ENCODE measurements around the gene RAB25. TPM values are rescaled to one million over a fixed set of nuclear protein-coding genes. Genes with fewer than 3 reads are reported as not detected.

RAB25 gene
- total RNA-seq, 1 donor from 2014 or later = 2.2 TPM

GRCh38 chr1:156078728-156079127 lies 17.8 kb downstream of the RAB25 start:
- DNase-seq (ENCODE audit: low spot score) = no peak

DNA sequence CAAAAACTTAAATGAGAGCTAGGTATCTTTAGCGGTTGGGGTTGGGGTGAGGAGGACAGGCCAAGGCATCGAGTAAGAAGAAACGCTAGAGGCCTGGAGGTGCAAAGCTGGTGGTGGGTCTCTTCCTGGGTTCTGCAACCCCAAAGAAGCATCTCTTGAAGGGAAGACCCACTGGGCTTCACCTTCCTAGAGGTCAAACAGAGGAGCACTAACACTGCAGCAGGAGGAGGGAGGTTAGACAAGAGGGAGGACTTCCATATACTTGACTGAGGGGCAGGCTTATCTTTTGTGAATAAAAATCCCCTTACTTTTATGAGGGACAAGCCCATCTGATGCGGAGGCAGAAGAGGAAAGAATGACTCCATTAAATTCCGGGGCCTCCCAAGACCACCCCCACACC lies 18.8 kb downstream of the RAB25 start:
- no peak for DNase-seq (ENCODE audit: low spot score)

DNA sequence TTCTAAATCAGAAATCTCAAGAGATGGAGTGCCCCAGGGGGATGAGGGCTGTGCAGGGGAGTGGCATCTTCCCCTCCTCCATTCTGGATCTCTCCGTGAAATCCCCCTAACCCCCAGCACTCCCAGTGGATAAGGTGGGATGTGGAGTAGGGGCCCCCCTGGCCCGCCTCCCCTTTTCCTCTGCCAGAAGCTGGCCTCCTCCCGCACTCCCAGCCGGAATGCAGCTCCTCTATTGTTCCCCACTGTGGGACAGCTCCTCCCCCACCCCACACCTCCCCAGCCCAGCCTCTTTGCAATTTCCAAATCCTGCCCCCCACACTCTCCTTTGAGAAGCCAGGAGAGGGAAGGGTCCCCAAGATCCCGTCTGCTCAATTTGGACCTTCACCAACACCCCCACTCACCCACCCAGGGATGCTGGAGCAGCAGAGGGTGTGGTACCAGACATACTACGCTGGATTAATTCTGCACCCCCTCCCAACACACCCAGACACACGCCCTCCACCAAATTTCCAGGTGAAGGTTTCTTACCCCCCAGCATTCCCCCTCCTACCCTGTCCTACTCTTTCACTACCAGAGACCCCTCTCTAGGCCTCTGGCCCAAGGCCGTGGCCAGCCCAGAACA lies 19.4 kb downstream of the RAB25 start:
- no peak for DNase-seq (ENCODE audit: low spot score)

DNA sequence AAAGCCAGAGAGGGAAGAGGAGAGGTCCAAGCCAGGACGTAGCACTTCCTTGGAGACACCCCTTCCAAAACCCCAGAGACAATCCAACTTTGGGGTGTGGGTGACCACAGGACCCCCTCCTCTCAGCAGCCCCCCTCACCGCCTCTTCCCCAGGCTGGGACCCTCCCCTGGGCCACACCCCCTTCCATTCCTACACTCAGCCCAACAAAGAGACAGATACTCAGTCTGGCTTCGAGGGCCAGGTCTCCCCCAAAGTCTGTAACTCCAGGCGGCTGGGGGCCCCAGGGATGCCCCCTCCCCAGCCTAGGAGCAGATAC lies 19.9 kb downstream of the RAB25 start:
- no peak for DNase-seq (ENCODE audit: low spot score)

- DNase-seq (ENCODE audit: low spot score) = peak; percentile 47
Measured at GRCh38 chr1:156081180-156081916, 20.4 kb downstream of the RAB25 start.

DNA sequence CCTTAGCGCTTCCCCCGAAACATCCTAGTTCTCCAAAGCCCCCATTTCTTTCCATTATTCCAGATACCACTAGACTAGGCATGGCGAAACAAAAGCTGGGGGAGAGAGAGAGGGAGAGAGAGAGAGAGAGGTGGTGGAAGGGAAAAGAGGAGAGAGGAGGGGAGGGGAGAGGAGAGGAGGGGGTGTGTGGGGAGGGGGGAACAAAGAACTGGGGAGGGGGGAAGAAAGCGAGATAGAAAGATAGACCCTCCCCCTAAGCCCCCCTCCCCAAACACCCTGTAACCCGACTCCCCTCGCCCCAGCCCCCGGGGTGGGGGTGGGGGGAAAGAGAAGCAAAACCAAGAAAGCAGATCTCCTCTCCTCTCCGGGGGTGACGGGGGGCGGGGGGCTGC lies 21.0 kb downstream of the RAB25 start:
- peak; percentile 51 for DNase-seq (ENCODE audit: low spot score)

- peak; percentile 91 for DNase-seq (ENCODE audit: low spot score)
Measured at GRCh38 chr1:156082309-156083091, 21.5 kb downstream of the RAB25 start, which contains the start of gene MEX3A. Gene MEX3A (minus strand): TSS chr1:156082465. CDS start chr1:156081998, 467 bp downstream.

GRCh38 chr1:156083800-156084790 lies 23.1 kb downstream of the RAB25 start:
- no peak for DNase-seq (ENCODE audit: low spot score)

GRCh38 chr1:156086256-156086662 lies 25.3 kb downstream of the RAB25 start:
- no peak for DNase-seq (ENCODE audit: low spot score)

DNA sequence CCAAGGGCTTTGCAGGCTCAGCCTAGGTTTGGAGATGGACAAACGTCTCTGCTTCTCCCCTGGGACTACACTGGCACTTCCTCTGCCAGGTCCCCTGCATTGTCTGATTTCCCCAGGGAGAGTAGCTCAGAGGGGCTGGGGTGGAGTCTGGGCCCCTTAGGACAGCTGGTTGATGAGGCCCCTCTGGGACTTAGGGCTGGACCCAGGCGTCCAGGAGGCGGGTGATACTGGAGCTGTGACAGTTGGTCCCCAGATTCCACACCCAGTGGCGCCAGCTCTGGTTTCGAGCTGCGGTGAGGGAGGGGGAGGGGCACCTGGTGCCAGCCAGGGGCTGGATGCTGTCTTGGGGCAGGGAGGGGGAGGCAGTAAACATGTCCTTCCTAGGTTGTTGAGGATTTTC lies 28.7 kb downstream of the RAB25 start:
- DNase-seq (ENCODE audit: low spot score) = no peak

- DNase-seq (ENCODE audit: low spot score) = no peak
Measured at GRCh38 chr1:156090138-156090839, 29.3 kb downstream of the RAB25 start.

GRCh38 chr1:156090840-156091188 lies 29.9 kb downstream of the RAB25 start:
- DNase-seq (ENCODE audit: low spot score) = peak; percentile 85

- no peak for DNase-seq (ENCODE audit: low spot score)
Measured at GRCh38 chr1:156091610-156092009, 30.6 kb downstream of the RAB25 start.

DNA sequence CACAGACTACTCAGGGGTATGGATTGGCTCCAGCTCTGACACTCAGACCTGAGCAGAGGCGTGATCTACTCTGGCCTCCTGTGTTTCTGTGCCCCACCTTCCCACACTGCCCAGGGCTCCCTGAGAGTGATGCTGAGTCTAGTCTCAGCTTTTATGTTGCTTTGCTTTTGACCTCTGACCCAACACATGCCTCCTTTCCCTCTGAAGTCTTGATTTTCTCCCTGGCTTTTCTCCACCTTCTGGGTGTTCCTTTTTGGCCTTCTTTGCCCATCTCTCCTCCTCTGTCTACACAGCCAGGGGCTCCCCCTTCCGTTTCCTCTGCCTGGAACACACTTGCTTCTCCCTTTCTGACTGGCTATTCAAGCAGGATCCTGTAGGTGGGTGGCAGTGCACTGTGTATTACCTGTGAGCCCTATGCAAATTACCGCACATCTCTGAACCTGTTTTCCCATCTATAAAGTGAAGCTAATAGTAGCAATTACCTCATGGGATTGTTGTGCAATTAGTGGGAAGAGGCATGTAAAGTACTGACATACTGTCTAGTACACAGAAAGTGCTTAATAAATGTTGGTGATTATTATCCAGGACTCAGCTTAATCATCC lies 35.0 kb downstream of the RAB25 start:
- DNase-seq (ENCODE audit: low spot score) = no peak

DNA sequence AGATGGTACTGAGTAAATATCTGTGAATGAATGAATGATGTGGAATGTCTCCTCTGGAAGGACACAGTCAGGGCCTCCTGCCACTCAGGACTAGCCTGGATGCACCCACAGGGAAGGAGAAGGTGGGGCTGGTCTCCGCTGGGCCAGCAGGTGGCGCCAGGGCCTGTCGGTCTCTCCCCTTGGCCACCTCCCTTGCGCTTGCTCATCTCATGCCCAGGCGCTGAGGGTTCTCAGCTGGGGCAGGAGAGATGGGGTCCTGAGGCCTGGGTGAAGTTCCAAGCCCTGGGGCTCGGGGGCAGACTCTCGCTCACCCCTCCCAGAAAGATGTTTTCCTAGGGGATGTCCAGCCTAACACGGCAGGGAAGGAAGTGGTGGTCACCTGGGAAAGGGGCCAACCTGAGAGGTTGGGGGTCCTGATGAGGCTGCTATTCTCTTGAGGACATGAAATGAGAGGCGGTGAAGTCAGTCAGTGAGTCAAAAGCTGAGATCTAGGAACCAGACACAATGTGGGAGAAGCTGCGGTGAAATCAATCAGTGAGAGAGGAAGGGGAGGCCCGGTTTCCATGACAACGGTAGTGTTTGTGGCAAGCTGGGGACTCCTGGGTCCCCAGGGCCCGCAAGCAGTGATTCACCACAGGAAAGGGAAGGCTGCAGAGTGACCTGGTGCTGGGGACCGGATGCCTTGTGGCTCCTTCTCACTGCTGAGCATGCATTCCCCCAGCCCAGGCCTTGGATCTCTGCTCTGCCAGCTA lies 35.9 kb downstream of the RAB25 start:
- DNase-seq (ENCODE audit: low spot score) = peak; percentile 84

- DNase-seq (ENCODE audit: low spot score) = no peak
Measured at GRCh38 chr1:156097499-156098178, 36.7 kb downstream of the RAB25 start.

- DNase-seq (ENCODE audit: low spot score) = no peak
Measured at GRCh38 chr1:156098784-156099183, 37.8 kb downstream of the RAB25 start.

DNA sequence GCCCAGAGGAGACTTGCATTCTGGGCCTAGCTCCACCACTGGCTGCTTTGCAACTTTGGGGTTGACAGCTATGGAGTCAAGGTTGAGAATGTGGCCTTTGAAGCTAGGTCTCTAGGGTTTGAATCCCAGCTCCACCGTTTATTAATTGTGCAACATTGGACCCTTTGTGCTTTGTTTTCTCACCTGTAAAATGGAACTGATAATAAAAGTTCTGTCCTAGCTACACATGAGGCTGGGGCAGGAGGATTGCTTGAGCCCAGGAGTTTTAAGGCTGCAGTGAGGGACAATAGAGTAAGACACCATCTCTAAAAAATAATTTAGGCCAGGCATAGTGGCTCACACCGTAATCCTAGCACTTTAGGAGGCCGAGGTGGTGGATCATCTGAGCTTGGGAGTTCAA lies 38.3 kb downstream of the RAB25 start:
- no peak for DNase-seq (ENCODE audit: low spot score)

All from umbilical cord (tissue), 2 donors.